ENCODE results near the gene KAT2A. TPM values are rescaled to one million over a fixed set of nuclear protein-coding genes. Genes with fewer than 3 reads are reported as not detected.
A peak's percentile ranks its signal among the peaks of the same experiment; 100 is the strongest.

The KAT2A gene
- total and polyA plus RNA-seq, 9 of the 15 experiments (the other 6 are each of a cell fraction or from before 2014, with no cell fraction given): 1.5 to 80.4 (median 31.9) TPM

DNA sequence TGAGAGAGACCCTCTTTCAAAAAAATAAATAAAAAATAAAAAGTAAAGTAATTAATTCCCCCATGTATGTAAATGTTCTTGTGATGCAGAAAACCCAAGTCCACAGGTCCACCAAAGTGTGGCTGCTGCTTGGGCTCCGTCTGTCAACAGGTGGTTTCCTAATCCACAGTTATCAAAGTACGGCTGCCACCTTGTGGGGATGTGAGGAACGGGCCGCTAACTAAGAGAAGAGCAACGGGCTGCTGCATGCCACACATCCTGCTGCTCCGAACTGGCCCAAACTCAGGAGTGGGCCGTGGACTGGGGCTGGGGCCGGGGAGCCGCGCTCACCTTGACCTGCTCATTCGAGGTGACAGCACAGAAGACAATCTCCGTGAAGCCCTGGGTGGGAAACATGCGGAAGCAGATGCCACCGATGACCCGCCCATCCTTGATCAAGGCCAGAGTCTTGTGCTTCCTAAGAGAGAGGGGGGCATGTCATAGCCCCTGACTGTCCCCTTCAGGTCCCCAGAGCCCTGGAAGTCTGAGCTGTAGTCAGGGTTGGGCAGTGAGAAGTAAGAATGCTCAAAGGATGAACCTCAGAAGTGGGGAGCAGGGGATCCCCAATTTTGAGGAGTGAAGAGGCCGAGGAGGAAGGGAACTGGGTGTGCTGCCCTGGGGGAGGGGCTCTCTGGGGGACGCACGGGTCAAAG is 4.3 kb downstream of the KAT2A start (continued):
- TF ChIP-seq, protein P1, sequence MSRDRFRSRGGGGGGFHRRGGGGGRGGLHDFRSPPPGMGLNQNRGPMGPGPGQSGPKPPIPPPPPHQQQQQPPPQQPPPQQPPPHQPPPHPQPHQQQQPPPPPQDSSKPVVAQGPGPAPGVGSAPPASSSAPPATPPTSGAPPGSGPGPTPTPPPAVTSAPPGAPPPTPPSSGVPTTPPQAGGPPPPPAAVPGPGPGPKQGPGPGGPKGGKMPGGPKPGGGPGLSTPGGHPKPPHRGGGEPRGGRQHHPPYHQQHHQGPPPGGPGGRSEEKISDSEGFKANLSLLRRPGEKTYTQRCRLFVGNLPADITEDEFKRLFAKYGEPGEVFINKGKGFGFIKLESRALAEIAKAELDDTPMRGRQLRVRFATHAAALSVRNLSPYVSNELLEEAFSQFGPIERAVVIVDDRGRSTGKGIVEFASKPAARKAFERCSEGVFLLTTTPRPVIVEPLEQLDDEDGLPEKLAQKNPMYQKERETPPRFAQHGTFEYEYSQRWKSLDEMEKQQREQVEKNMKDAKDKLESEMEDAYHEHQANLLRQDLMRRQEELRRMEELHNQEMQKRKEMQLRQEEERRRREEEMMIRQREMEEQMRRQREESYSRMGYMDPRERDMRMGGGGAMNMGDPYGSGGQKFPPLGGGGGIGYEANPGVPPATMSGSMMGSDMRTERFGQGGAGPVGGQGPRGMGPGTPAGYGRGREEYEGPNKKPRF (IDR thresholded peaks at IDR 0.05; ENCODE audit: low read depth, low read length): no peak
- TF ChIP-seq JUND (IDR thresholded peaks at IDR 0.05; ENCODE audit: borderline replicate concordance, low read depth, low read length) (0 out of 2 replicates have a peak, but pooled peaks have one; percentile 15), JUND (tag; IDR thresholded peaks at IDR 0.05; ENCODE audit: borderline replicate concordance, low read depth, low read length) (no peak; the same call in 2 of the 3 replicates), RUNX1 (IDR thresholded peaks at IDR 0.05; ENCODE audit: low read depth) (no peak), ARID3B (CRISPR knock-in tag; IDR thresholded peaks at IDR 0.05; ENCODE audit: borderline replicate concordance) (no peak), GTF2E2 (tag; IDR thresholded peaks at IDR 0.05) (no peak), GATA2 (CRISPR knock-in tag; IDR thresholded peaks at IDR 0.05) (no peak; the same call in 1 of the 2 replicates), ZNF133 (CRISPR knock-in tag; IDR thresholded peaks at IDR 0.05) (no peak), HDAC6 (IDR thresholded peaks at IDR 0.05; ENCODE audit: low read depth, low read length) (no peak), ZKSCAN8 (CRISPR knock-in tag; IDR thresholded peaks at IDR 0.05) (no peak), TFAP4 (CRISPR knock-in tag; IDR thresholded peaks at IDR 0.05; ENCODE audit: borderline replicate concordance) (peak; percentile 28; the same call in 1 of the 2 replicates), MED1 (CRISPR knock-in tag; IDR thresholded peaks at IDR 0.05; ENCODE audit: borderline replicate concordance) (no peak), TEAD4 (IDR thresholded peaks at IDR 0.05; ENCODE audit: low read length) (peak; percentile 27; the same call in 1 of the 2 replicates), TEAD4 (CRISPR knock-in tag; IDR thresholded peaks at IDR 0.05; ENCODE audit: borderline replicate concordance) (no peak), TBP (optimal IDR thresholded peaks at IDR 0.05; ENCODE audit: low read depth, low read length) (no peak), PBX2 (CRISPR knock-in tag; IDR thresholded peaks at IDR 0.05; ENCODE audit: low read depth) (no peak), PBX2 (tag; conservative IDR thresholded peaks at IDR 0.05; ENCODE audit: low read depth) (peak; percentile 87), ZNF41 (CRISPR knock-in tag; conservative IDR thresholded peaks at IDR 0.05) (no peak), HDGF (IDR thresholded peaks at IDR 0.05) (0 out of 2 replicates have a peak, but pooled peaks have one; percentile 27), ZNF165 (CRISPR knock-in tag; IDR thresholded peaks at IDR 0.05; ENCODE audit: borderline replicate concordance) (no peak), ZNF184 (CRISPR knock-in tag; IDR thresholded peaks at IDR 0.05) (no peak), MYNN (IDR thresholded peaks at IDR 0.05) (no peak), MYNN (CRISPR knock-in tag; IDR thresholded peaks at IDR 0.05) (no peak)
